ENCODE data around the gene PPIL1. TPM values are rescaled to one million over a fixed set of nuclear protein-coding genes. Genes with fewer than 3 reads are reported as not detected.

PPIL1 gene
- total and polyA plus RNA-seq, 10 of the 15 experiments (the other 5 are each of a cell fraction or from before 2014, with no cell fraction given), result 39.5 to 95.8 (median 70.5) TPM

- no peak for DNase-seq (ENCODE audit: low read depth, low spot score)
- no peak for FAIRE-seq
- no peaks in the 10 kb centered on the region for H3K36me3 ChIP-seq (ENCODE audit: control insufficient read depth in 2 of 2, insufficient read depth in 2 of 2, low read length in 1 of 2)
- CTCF ChIA-PET, result interaction anchor here (0.7 kb wide), 1 partner anchor 1532 kb away, joined by 3 read pairs; no protein-coding TSS in a partner anchor
- H2AFZ ChIP-seq (ENCODE audit: control insufficient read depth, low read depth, low read length), result no peak overlapping the region
- no peaks in the 10 kb centered on the region for H3K79me2 ChIP-seq (ENCODE audit: control insufficient read depth, insufficient read depth, low read length)
- BruUV-seq (replicated peaks), result no TSS peak
- H3K4me1 ChIP-seq (ENCODE audit: control insufficient read depth, insufficient read depth, low read length), result no peaks in the 10 kb centered on the region
- no peak overlapping the region for H3K27ac ChIP-seq (ENCODE audit: control insufficient read depth, insufficient read depth)
- ATAC-seq, result no peak
- no peaks in the 10 kb centered on the region for H3K27me3 ChIP-seq (replicated peaks in 1 of 2; ENCODE audit: control insufficient read depth in 2 of 2, insufficient read depth in 2 of 2, low read length in 1 of 2)
- in situ Hi-C loops (cut with MboI) (no loop called here), intact Hi-C loops (cut with micrococcal nuclease; ENCODE audit: unreplicated experiment) (no loop called here)
- WGBS (ENCODE audit: insufficient coverage, insufficient replicate concordance, low lambda C conversion rate, missing lambda C conversion rate), result 44% methylated on average over 11 of the region's 11 CpGs
- no peaks in the 10 kb centered on the region for H4K20me1 ChIP-seq (ENCODE audit: control insufficient read depth, insufficient read depth)
- H3K4me3 ChIP-seq, result no peak overlapping the region
- H3K9me3 ChIP-seq (replicated peaks; ENCODE audit: control insufficient read depth, insufficient read depth, low read length), result no peaks in the 10 kb centered on the region; the same call in 2 of the 3 replicates
- SMC1A ChIA-PET (ENCODE audit: uncharacterized antibody, unreplicated experiment), result no interaction called here
- no peak for TF ChIP-seq CHD4 (IDR thresholded peaks at IDR 0.05)
- TF ChIP-seq PRDM15 (CRISPR knock-in tag; IDR thresholded peaks at IDR 0.05), result no peak
- TF ChIP-seq CBFB (IDR thresholded peaks at IDR 0.05; ENCODE audit: low read depth), result no peak
- no peak for TF ChIP-seq MAX (IDR thresholded peaks at IDR 0.05; ENCODE audit: low read depth, low read length)
- no peak for TF ChIP-seq IKZF1 (conservative IDR thresholded peaks at IDR 0.05)
- no peak for TF ChIP-seq HDGF (IDR thresholded peaks at IDR 0.05)
- TF ChIP-seq JUNB (IDR thresholded peaks at IDR 0.05), result no peak
- TF ChIP-seq TCF12 (IDR thresholded peaks at IDR 0.05; ENCODE audit: low read depth, low read length), result no peak
- no peak for TF ChIP-seq SKIL (IDR thresholded peaks at IDR 0.05; ENCODE audit: low read depth, poor library complexity, severe bottlenecking)
- TF ChIP-seq MYC (IDR thresholded peaks at IDR 0.05; ENCODE audit: insufficient read depth, insufficient read length, insufficient replicate concordance, low read length, severe bottlenecking), result no peak
- no peak for TF ChIP-seq NFYB (IDR thresholded peaks at IDR 0.05; ENCODE audit: insufficient read depth, low read depth, low read length)
- no peak for TF ChIP-seq DPF2 (IDR thresholded peaks at IDR 0.05)
- TF ChIP-seq ZNF207 (IDR thresholded peaks at IDR 0.05; ENCODE audit: borderline replicate concordance), result no peak
- no peak for TF ChIP-seq HCFC1 (IDR thresholded peaks at IDR 0.05; ENCODE audit: low read length)
- TF ChIP-seq GATAD2B (conservative IDR thresholded peaks at IDR 0.05; ENCODE audit: low read depth), result no peak
- no peak for TF ChIP-seq KLF5 (IDR thresholded peaks at IDR 0.05; ENCODE audit: partially characterized antibody)
- TF ChIP-seq RELA (IDR thresholded peaks at IDR 0.05; ENCODE audit: borderline replicate concordance, partially characterized antibody), result no peak
- no peak for TF ChIP-seq IRF4 (IDR thresholded peaks at IDR 0.05; ENCODE audit: low read depth, low read length)
- POLR2A ChIA-PET, result no interaction called here
- H3K4me2 ChIP-seq (ENCODE audit: control insufficient read depth, insufficient read depth), result no peak overlapping the region
- H3K9ac ChIP-seq (ENCODE audit: control insufficient read depth, insufficient read depth, low read length), result no peak overlapping the region
- RAD21 ChIA-PET (ENCODE audit: unreplicated experiment), result no interaction called here
These were observed 44.6 kb downstream of the PPIL1 start for GRCh38 chr6:36829919-36830544.

Measured in GM12878 (cell line).